Esophagus muscularis mucosa (tissue), 4 donors: Measurements from ENCODE around the gene ATF6. TPM values are rescaled to one million over a fixed set of nuclear protein-coding genes. Genes with fewer than 3 reads are reported as not detected.

Experiments used
- DNase-seq: peaks from one replicate; pipeline ENCODE4 v3.0.0-alpha.2; 2017; ENCODE audit errors: extremely low spot score
- H3K27ac ChIP-seq, 4 donors: fragments of 200-600 bp; sonication (generic); replicated peaks in 1 of 4; 1 replicate in 3 of 4; 2 replicates in 1 of 4; pipeline ENCODE4 v1.5.1; 2016 to 2019; ENCODE audit warnings: mild to moderate bottlenecking in 1 of 4
- H3K27me3 ChIP-seq, 4 donors: fragments of 200-600 bp; sonication (generic); one replicate each; pipeline versions ENCODE4 v1.5.1 to v1.6.0; 2016 to 2019
- H3K36me3 ChIP-seq, 4 donors: fragments of 200-600 bp; sonication (generic); one replicate each; pipeline ENCODE4 v1.5.1; 2016 to 2019
- H3K4me1 ChIP-seq, 4 donors: fragments of 200-600 bp; sonication (generic); one replicate each; pipeline ENCODE4 v1.5.1; 2016 to 2019
- H3K4me3 ChIP-seq, 4 donors: fragments of 200-600 bp; sonication (generic); 1 replicate in 2 of 4; 2 replicates in 2 of 4; pipeline ENCODE4 v1.5.1; 2016 to 2019; ENCODE audit warnings: mild to moderate bottlenecking in 4 of 4, moderate library complexity in 1 of 4
- H3K9me3 ChIP-seq, 4 donors: fragments of 200-600 bp; sonication (generic); 1 replicate in 3 of 4; 2 replicates in 1 of 4; pipeline ENCODE4 v1.5.1; 2016 to 2019
- EP300 ChIP-seq: sonication (generic); formaldehyde crosslinking; IDR thresholded peaks from one replicate; pipeline ENCODE4 v1.6.1; 2017; ENCODE audit warnings: antibody characterized with exemption
- POLR2A ChIP-seq: fragments of 450-650 bp; IDR thresholded peaks from one replicate; pipeline ENCODE4 v1.6.1; 2017; ENCODE audit warnings: antibody characterized with exemption, moderate library complexity, mild to moderate bottlenecking, low read depth
- POLR2AphosphoS5 ChIP-seq, 2 donors: sonication (generic); formaldehyde crosslinking; IDR thresholded peaks; one replicate each; pipeline ENCODE4 v1.6.1; 2017; ENCODE audit warnings: antibody characterized with exemption in 2 of 2
- WGBS: methylation state at CpG from one replicate; pipeline ENCODE4 v1.1.5; 2018; 5-methylcytosine and 5-hydroxymethylcytosine counted together
- intact Hi-C: fragments of 100-400 bp; cut with DNase I; formaldehyde crosslinking; loops from one replicate; pipeline ENCODE4 v1.15.1; 2023
- total RNA-seq, 4 donors: library from RNA; depleted of rRNA; stranded (reverse); fragments of >200 nt; gene quantifications; one replicate each; pipeline versions ENCODE4 v1.1.0 to v1.2.1, GENCODE V29; 2016
- TF ChIP-seq, protein P1 (sequence below), 3 experiments: fragments of 200-600 bp in 2 of 3; fragments of 450-650 bp in 1 of 3; sonication (generic) in 2 of 3; IDR thresholded peaks; one replicate each; pipeline ENCODE4 v1.5.1; 2017 to 2019; ENCODE audit warnings: antibody characterized with exemption in 3 of 3, mild to moderate bottlenecking in 2 of 3, moderate library complexity in 1 of 3

The ATF6 gene
- total RNA-seq, 4 donors from 2014 or later = 24.5 to 30.6 (median 27.4) TPM

DNA sequence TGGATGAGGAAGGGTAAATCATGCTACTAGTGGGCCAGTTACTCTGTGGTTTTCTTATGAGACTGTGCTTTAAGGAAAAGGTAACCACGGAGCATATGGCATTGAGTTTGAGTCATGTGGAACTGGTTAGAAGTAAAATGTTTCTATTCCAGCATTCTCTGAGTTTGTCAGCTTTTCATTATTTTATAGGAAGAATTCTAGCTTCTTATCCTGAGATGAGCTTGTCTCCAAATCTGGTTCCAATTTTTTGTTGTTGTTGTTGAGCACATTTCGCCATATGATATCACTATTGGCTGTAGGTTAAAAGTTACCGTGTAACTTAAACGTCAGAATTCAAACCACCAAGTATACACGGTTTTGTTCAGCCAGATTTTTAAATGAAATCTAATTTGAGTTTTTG lies 69.9 kb downstream of the ATF6 start:
- Histone ChIP-seq H3K9me3 (no peaks in the 10 kb centered on the region), H3K4me1 (peaks cover 0 to 36% (median 15%) of the 10 kb centered on the region in 4 donors), H3K4me3 (no peak overlapping the region), H3K36me3 (no peaks in the 10 kb centered on the region), H3K27me3 (no peaks in the 10 kb centered on the region), H3K27ac (peak overlapping the region in 1 of 4 donors; percentile 16)
- intact Hi-C loops = no loop called here
- no peak for TF ChIP-seq POLR2A
- TF ChIP-seq, protein P1, sequence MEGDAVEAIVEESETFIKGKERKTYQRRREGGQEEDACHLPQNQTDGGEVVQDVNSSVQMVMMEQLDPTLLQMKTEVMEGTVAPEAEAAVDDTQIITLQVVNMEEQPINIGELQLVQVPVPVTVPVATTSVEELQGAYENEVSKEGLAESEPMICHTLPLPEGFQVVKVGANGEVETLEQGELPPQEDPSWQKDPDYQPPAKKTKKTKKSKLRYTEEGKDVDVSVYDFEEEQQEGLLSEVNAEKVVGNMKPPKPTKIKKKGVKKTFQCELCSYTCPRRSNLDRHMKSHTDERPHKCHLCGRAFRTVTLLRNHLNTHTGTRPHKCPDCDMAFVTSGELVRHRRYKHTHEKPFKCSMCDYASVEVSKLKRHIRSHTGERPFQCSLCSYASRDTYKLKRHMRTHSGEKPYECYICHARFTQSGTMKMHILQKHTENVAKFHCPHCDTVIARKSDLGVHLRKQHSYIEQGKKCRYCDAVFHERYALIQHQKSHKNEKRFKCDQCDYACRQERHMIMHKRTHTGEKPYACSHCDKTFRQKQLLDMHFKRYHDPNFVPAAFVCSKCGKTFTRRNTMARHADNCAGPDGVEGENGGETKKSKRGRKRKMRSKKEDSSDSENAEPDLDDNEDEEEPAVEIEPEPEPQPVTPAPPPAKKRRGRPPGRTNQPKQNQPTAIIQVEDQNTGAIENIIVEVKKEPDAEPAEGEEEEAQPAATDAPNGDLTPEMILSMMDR (IDR thresholded peaks at IDR 0.05) = no peak
- TF ChIP-seq EP300 = no peak
- TF ChIP-seq POLR2AphosphoS5 (IDR thresholded peaks at IDR 0.05) = no peak
- 39% methylated on average over 5 of the region's 5 CpGs for WGBS
- no peak for DNase-seq

DNA sequence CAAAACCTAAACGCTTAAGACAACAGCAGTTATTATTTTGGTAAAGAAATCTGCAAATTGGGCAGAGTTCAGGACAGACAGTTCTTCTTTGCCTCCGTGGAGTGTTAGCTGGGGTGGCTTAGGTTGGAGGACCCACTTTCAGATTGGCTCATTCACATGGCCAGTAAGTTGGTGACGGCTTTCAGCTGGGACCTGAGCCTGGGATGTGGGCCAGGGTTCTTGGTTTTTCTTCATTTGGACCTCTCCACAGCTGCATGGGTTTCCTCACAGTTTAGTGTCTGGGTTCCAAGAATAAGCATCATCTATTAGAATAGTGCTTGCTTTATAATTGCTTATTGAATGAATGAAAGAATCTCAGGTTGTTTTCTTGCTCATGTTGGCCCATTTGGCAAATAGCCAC lies 72.2 kb downstream of the ATF6 start:
- H3K4me3 ChIP-seq = no peak overlapping the region
- peak; percentile 92 for DNase-seq
- intact Hi-C loops = no loop called here
- H3K27me3 ChIP-seq = no peaks in the 10 kb centered on the region
- WGBS = 57% methylated on average over 3 of the region's 3 CpGs
- H3K4me1 ChIP-seq = peaks cover 0 to 40% (median 17%) of the 10 kb centered on the region in 4 donors
- H3K27ac ChIP-seq = peak overlapping the region in 1 of 4 donors; percentile 3
- peaks cover 0 to 4% (median 0%) of the 10 kb centered on the region in 4 donors for H3K36me3 ChIP-seq
- H3K9me3 ChIP-seq = no peaks in the 10 kb centered on the region
- TF ChIP-seq, protein P1 (IDR thresholded peaks at IDR 0.05) = no peak
- TF ChIP-seq POLR2A (no peak), EP300 (no peak), POLR2AphosphoS5 (IDR thresholded peaks at IDR 0.05) (no peak)

DNA sequence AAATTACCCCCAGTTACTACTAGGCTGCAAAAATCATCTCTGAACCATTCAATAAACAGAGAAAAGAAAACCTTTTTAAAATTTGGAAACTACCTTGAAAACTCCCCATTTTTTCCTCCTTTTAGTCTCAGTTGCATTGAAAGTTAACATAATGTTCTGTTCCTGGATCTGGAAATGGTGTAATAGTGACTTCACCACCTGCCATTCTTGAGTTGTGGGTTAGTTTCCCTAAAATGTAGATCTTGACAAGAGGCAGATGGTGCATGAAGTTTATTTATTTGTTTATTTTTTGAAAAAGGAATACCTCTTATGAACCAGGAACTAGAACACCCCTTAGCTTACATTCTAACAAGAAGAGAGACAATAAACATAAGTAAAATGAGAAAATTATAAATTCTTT lies 72.8 kb downstream of the ATF6 start:
- TF ChIP-seq POLR2A = no peak
- Histone ChIP-seq H3K4me3 (no peak overlapping the region), H3K4me1 (peaks cover 0 to 42% (median 18%) of the 10 kb centered on the region in 4 donors), H3K27ac (no peak overlapping the region), H3K9me3 (no peaks in the 10 kb centered on the region), H3K36me3 (peaks cover 0 to 4% (median 0%) of the 10 kb centered on the region in 4 donors), H3K27me3 (no peaks in the 10 kb centered on the region)
- intact Hi-C loops = no loop called here
- DNase-seq = no peak

DNA sequence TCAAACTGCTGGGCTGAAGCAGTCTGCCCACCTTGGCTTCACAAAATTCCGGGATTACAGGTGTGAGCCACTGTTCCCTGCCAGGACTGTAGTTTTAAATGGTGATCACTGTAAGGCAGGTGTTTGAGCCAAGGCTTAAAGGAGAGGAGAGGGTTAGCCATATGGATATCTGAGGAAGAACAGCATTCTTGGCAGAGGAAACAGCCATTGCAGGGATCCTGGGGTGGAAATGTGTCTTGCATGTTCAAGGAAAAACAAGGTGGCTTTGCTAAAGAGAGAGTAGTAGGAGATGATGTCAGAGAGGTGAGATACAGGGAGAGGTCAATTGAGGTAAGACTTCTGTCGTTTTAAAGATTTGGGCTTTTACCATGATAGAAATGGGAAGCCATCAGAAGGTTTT lies 73.5 kb downstream of the ATF6 start:
- no peak for TF ChIP-seq POLR2A
- TF ChIP-seq POLR2AphosphoS5 (IDR thresholded peaks at IDR 0.05) = no peak
- TF ChIP-seq EP300 = no peak
- TF ChIP-seq, protein P1 (IDR thresholded peaks at IDR 0.05) = no peak
- DNase-seq = no peak
- no peaks in the 10 kb centered on the region for H3K9me3 ChIP-seq
- 89% methylated on average over 2 of the region's 2 CpGs for WGBS
- peaks cover 0 to 4% (median 0%) of the 10 kb centered on the region in 4 donors for H3K36me3 ChIP-seq
- H3K27ac ChIP-seq = no peak overlapping the region
- no peaks in the 10 kb centered on the region for H3K27me3 ChIP-seq
- intact Hi-C loops = no loop called here
- peaks cover 0 to 42% (median 21%) of the 10 kb centered on the region in 4 donors for H3K4me1 ChIP-seq
- H3K4me3 ChIP-seq = no peak overlapping the region

DNA sequence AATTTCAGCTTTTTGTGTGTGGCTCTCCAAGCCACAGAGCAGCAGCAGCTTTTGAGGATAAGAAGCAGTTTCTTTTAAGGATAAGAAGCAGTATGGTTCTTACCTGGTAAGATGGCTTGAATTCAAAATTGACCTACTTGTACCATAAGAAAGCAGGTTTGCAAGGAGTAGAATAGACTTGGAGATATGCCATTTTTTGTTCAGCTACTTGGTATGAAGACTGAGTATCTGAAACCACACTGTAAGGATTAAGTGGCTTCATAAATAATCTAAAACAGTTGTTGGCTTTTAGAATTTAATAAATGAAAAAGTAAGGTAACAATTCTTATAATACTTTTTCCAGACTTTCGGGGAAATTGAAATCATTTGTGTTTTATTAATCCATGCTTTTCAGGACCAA lies 74.2 kb downstream of the ATF6 start:
- no peak for TF ChIP-seq POLR2AphosphoS5 (IDR thresholded peaks at IDR 0.05)
- TF ChIP-seq POLR2A = no peak
- no peak for TF ChIP-seq EP300
- TF ChIP-seq, protein P1 (IDR thresholded peaks at IDR 0.05) = no peak
- Histone ChIP-seq H3K27ac (no peak overlapping the region), H3K4me3 (no peak overlapping the region), H3K36me3 (peaks cover 0 to 4% (median 0%) of the 10 kb centered on the region in 4 donors), H3K27me3 (no peaks in the 10 kb centered on the region), H3K4me1 (peaks cover 0 to 42% (median 23%) of the 10 kb centered on the region in 4 donors), H3K9me3 (no peaks in the 10 kb centered on the region)
- DNase-seq = no peak
- intact Hi-C loops = no loop called here
- WGBS = 94% methylated on average over 1 of the region's 1 CpG
